A549 (cell line): Measurements from ENCODE around the gene KATNA1.

Experiments
- BCL3 ChIP-seq: fragments of >200 bp; sonication (Bioruptor Twin); formaldehyde crosslinking; IDR thresholded peaks from 3 replicates; pipeline ENCODE4 v1.6.1; 2016
- BHLHE40 ChIP-seq: IDR thresholded peaks from 2 replicates; pipeline ENCODE4 v1.6.1; 2012; ENCODE audit warnings: low read depth, low read length, inconsistent platforms
- CEBPB ChIP-seq, 2 experiments: fragments of >200 bp in 1 of 2; sonication (Bioruptor Twin) in 1 of 2; formaldehyde crosslinking in 1 of 2; IDR thresholded peaks; 2 replicates each; pipeline ENCODE4 v1.6.1; 2012 to 2016
- CHD2 ChIP-seq: fragments of 150-350 bp; IDR thresholded peaks from 2 replicates; pipeline ENCODE4 v1.6.1; 2014; ENCODE audit warnings: low read length; ENCODE audit not compliant: partially characterized antibody
- EP300 ChIP-seq, 2 experiments: fragments of >200 bp; sonication (Bioruptor Twin); formaldehyde crosslinking; IDR thresholded peaks; 2 replicates in 1 of 2; 3 replicates in 1 of 2; pipeline ENCODE4 v1.6.1; 2016 to 2017
- FOSL2 ChIP-seq, 2 experiments: fragments of 450-650 bp in 1 of 2; fragments of >200 bp in 1 of 2; sonication (Bioruptor Twin) in 1 of 2; formaldehyde crosslinking; IDR thresholded peaks; 2 replicates each; pipeline versions ENCODE4 v1.5.0 to v1.6.1; 2016 to 2020; ENCODE audit warnings: mild to moderate bottlenecking in 1 of 2, moderate library complexity in 1 of 2
- JUN ChIP-seq, 2 experiments: fragments of >200 bp; sonication (Bioruptor Twin); formaldehyde crosslinking; IDR thresholded peaks; 2 replicates in 1 of 2; 3 replicates in 1 of 2; pipeline ENCODE4 v1.6.1; 2016 to 2017
- MYC ChIP-seq: IDR thresholded peaks from 2 replicates; pipeline ENCODE4 v1.6.1; 2012; ENCODE audit warnings: mild to moderate bottlenecking, inconsistent platforms, low read length, improper control_type of control experiment, borderline replicate concordance
- RAD21 ChIP-seq, 2 experiments: fragments of >200 bp in 1 of 2; sonication (Bioruptor Twin) in 1 of 2; formaldehyde crosslinking in 1 of 2; IDR thresholded peaks in 1 of 2; conservative IDR thresholded peaks in 1 of 2; 2 replicates in 1 of 2; 3 replicates in 1 of 2; pipeline ENCODE4 v1.6.1; 2012 to 2018; ENCODE audit warnings: inconsistent platforms in 1 of 2
- TF ChIP-seq, protein P1 (sequence below): IDR thresholded peaks from 2 replicates; pipeline ENCODE4 v1.6.1; 2012
- TF ChIP-seq, protein P2 (sequence below): fragments of >200 bp; sonication (Bioruptor Twin); formaldehyde crosslinking; IDR thresholded peaks from 3 replicates; pipeline ENCODE4 v1.5.1; 2016

GRCh38 chr6:149651056-149651455 is 2.5 kb upstream of the KATNA1 start:
- TF ChIP-seq BHLHE40 (no peak), BCL3 (no peak), RAD21 (conservative IDR thresholded peaks at IDR 0.05 in 1 of 2, IDR thresholded peaks at IDR 0.05 in 1 of 2) (no peak), JUN (IDR thresholded peaks at IDR 0.05) (no peak), CHD2 (no peak), MYC (no peak), FOSL2 (IDR thresholded peaks at IDR 0.05) (no peak), FOSL2 (CRISPR knock-in tag; IDR thresholded peaks at IDR 0.05) (no peak), EP300 (IDR thresholded peaks at IDR 0.05) (no peak), CEBPB (IDR thresholded peaks at IDR 0.05) (no peak)
- TF ChIP-seq, protein P1, sequence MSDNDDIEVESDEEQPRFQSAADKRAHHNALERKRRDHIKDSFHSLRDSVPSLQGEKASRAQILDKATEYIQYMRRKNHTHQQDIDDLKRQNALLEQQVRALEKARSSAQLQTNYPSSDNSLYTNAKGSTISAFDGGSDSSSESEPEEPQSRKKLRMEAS, result no peak
- TF ChIP-seq, protein P2, sequence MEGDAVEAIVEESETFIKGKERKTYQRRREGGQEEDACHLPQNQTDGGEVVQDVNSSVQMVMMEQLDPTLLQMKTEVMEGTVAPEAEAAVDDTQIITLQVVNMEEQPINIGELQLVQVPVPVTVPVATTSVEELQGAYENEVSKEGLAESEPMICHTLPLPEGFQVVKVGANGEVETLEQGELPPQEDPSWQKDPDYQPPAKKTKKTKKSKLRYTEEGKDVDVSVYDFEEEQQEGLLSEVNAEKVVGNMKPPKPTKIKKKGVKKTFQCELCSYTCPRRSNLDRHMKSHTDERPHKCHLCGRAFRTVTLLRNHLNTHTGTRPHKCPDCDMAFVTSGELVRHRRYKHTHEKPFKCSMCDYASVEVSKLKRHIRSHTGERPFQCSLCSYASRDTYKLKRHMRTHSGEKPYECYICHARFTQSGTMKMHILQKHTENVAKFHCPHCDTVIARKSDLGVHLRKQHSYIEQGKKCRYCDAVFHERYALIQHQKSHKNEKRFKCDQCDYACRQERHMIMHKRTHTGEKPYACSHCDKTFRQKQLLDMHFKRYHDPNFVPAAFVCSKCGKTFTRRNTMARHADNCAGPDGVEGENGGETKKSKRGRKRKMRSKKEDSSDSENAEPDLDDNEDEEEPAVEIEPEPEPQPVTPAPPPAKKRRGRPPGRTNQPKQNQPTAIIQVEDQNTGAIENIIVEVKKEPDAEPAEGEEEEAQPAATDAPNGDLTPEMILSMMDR, result no peak
